ENCODE data around the gene PAWR. TPM values are rescaled to one million over a fixed set of nuclear protein-coding genes. Genes with fewer than 3 reads are reported as not detected.

Gene PAWR
- total and polyA plus RNA-seq, 2 of the 13 experiments (the other 11 are each of a cell fraction or from before 2014, with no cell fraction given): 29.1 to 36.1 TPM

- TF ChIP-seq CTCF (CRISPR knock-in tag; IDR thresholded peaks at IDR 0.05) (no peak), PHF8 (CRISPR knock-in tag; IDR thresholded peaks at IDR 0.05) (no peak), SMARCC2 (IDR thresholded peaks at IDR 0.05) (no peak), FOXO1 (CRISPR knock-in tag; IDR thresholded peaks at IDR 0.05) (no peak), BRD4 (CRISPR knock-in tag; IDR thresholded peaks at IDR 0.05) (no peak)
Observed at GRCh38 chr12:79559591-79559990, 131.2 kb downstream of the PAWR start (continued).

GRCh38 chr12:79558924-79559469 is 131.8 kb downstream of the PAWR start:
- peaks cover 69% of the 10 kb centered on the region for H3K4me1 ChIP-seq (ENCODE audit: insufficient read depth, low read length)
- intact Hi-C loops (cut with micrococcal nuclease; ENCODE audit: unreplicated experiment) (no loop called here), in situ Hi-C loops (cut with HindIII; ENCODE audit: extremely low pct_ligation_motif_present, low pct_unique_long_range_greater_than_20kb) (loop anchor here (5.0 to 25.0 kb wide), 2 partner anchors 128 to 178 kb away; partner anchors contain the start of gene PAWR)
- 95% methylated on average over 5 of the region's 5 CpGs for WGBS (ENCODE audit: low lambda C conversion rate)
- H3K27ac ChIP-seq (ENCODE audit: extremely low read length, insufficient read depth, low read length): peak overlapping the region; percentile 89
- no peaks in the 10 kb centered on the region for H4K20me1 ChIP-seq (ENCODE audit: insufficient read depth, low read length)
- no peak overlapping the region for H3K4me3 ChIP-seq (replicated peaks in 1 of 3; ENCODE audit: insufficient read depth in 1 of 3, low read depth in 2 of 3, low read length in 3 of 3)
- H3K9ac ChIP-seq (ENCODE audit: insufficient read depth, low read depth, low read length): no peak overlapping the region
- H3K79me2 ChIP-seq (ENCODE audit: insufficient read depth, low read length): no peaks in the 10 kb centered on the region
- DNase-seq (ENCODE audit: low spot score) (no peak), ATAC-seq (no peak), FAIRE-seq (no peak)
- no TSS peak for BruUV-seq (replicated peaks)
- H3K36me3 ChIP-seq (replicated peaks in 1 of 2; ENCODE audit: control insufficient read depth in 1 of 2, insufficient read depth in 2 of 2, low read length in 2 of 2): peaks cover 0 to 1% of the 10 kb centered on the region in 2 experiments; a peak in 1 of 5 replicates
- POLR2A ChIA-PET: interaction anchor here (3.2 to 4.7 kb wide), 2 partner anchors 11 to 132 kb away, joined by 24 to 25 read pairs; partner anchors contain the start of gene PAWR
- H3K4me2 ChIP-seq (ENCODE audit: low read depth, low read length): no peak overlapping the region
- CTCF ChIA-PET (ENCODE audit: low intra/inter-chr PET ratio, low total read pairs): no interaction called here
- H2AFZ ChIP-seq (ENCODE audit: low read length): no peak overlapping the region
- H3K9me3 ChIP-seq (ENCODE audit: low read length): no peaks in the 10 kb centered on the region
- H3K27me3 ChIP-seq (ENCODE audit: control insufficient read depth in 1 of 2, insufficient read depth in 2 of 2, low read length in 2 of 2): no peaks in the 10 kb centered on the region
- TF ChIP-seq TGIF2 (CRISPR knock-in tag; IDR thresholded peaks at IDR 0.05) (no peak), MIER3 (CRISPR knock-in tag; IDR thresholded peaks at IDR 0.05; ENCODE audit: borderline replicate concordance) (no peak), ZNF318 (CRISPR knock-in tag; IDR thresholded peaks at IDR 0.05) (no peak), ZSCAN21 (CRISPR knock-in tag; IDR thresholded peaks at IDR 0.05; ENCODE audit: borderline replicate concordance) (no peak), MBD4 (IDR thresholded peaks at IDR 0.05; ENCODE audit: borderline replicate concordance, low read length) (no peak), ATF7 (IDR thresholded peaks at IDR 0.05) (no peak), ATF7 (CRISPR knock-in tag; IDR thresholded peaks at IDR 0.05) (no peak), ZNF274 (CRISPR knock-in tag; IDR thresholded peaks at IDR 0.05) (no peak)
